OCI-LY1 (cell line): ENCODE results near the gene PRKCE.

Experiments
- H2AFZ ChIP-seq: fragments of 200-600 bp; sonication (generic), shearing (Covaris generic); 2 replicates; pipeline ENCODE4 v1.6.0; 2014; ENCODE audit warnings: antibody characterized with exemption, mild to moderate bottlenecking, low read length
- H3F3A ChIP-seq: fragments of 200-600 bp; sonication (generic), shearing (Covaris generic); 2 replicates; pipeline ENCODE4 v1.6.0; 2014; ENCODE audit warnings: mild to moderate bottlenecking, antibody characterized with exemption, low read length, moderate library complexity; ENCODE audit not compliant: insufficient read depth
- H3K27ac ChIP-seq: fragments of 200-600 bp; sonication (generic); 2 replicates; pipeline ENCODE4 v1.5.1; 2014; ENCODE audit warnings: low read length, mixed run types, mild to moderate bottlenecking, low read depth; ENCODE audit not compliant: poor library complexity, severe bottlenecking
- H3K27me3 ChIP-seq: fragments of 200-600 bp; sonication (generic); 2 replicates; pipeline ENCODE4 v1.6.0; 2014; ENCODE audit warnings: antibody characterized with exemption, mild to moderate bottlenecking, low read length, moderate library complexity; ENCODE audit not compliant: insufficient read depth
- H3K36me3 ChIP-seq: fragments of 200-600 bp; sonication (generic); 2 replicates; pipeline ENCODE4 v1.6.1; 2014; ENCODE audit warnings: mild to moderate bottlenecking, antibody characterized with exemption, low read length, moderate library complexity, mixed read lengths; ENCODE audit not compliant: insufficient read depth
- H3K4me1 ChIP-seq: fragments of 200-600 bp; sonication (generic); 2 replicates; pipeline ENCODE4 v1.5.1; 2014; ENCODE audit warnings: mild to moderate bottlenecking, low read length, moderate library complexity; ENCODE audit not compliant: insufficient read depth, severe bottlenecking
- H3K4me2 ChIP-seq: fragments of 200-600 bp; sonication (generic), shearing (Covaris generic); 2 replicates; pipeline ENCODE4 v1.6.1; 2014; ENCODE audit warnings: low read length
- H3K4me3 ChIP-seq: fragments of 200-600 bp; sonication (generic); 2 replicates; pipeline ENCODE4 v1.5.1; 2014; ENCODE audit warnings: low read length, low read depth, mild to moderate bottlenecking, mixed read lengths; ENCODE audit not compliant: poor library complexity, severe bottlenecking
- H3K79me2 ChIP-seq: fragments of 200-600 bp; shearing (Covaris generic); 2 replicates; pipeline ENCODE4 v1.6.1; 2016; ENCODE audit warnings: mixed run types, low read length, mixed read lengths; ENCODE audit not compliant: insufficient read depth
- H3K9ac ChIP-seq: fragments of 200-600 bp; sonication (generic), shearing (Covaris generic); 2 replicates; pipeline ENCODE4 v1.6.1; 2014; ENCODE audit warnings: mild to moderate bottlenecking, low read length, mixed read lengths
- H3K9me2 ChIP-seq: fragments of 200-600 bp; sonication (generic), shearing (Covaris generic); 2 replicates; pipeline ENCODE4 v1.6.1; 2014; ENCODE audit warnings: low read depth, mild to moderate bottlenecking, low read length, mixed read lengths
- H3K9me3 ChIP-seq: fragments of 200-600 bp; shearing (Covaris generic); 2 replicates; pipeline ENCODE4 v1.6.1; 2014; ENCODE audit warnings: low read length, mixed read lengths
- H4K20me1 ChIP-seq: fragments of 200-600 bp; sonication (generic), shearing (Covaris generic); 2 replicates; pipeline ENCODE4 v1.6.0; 2016; ENCODE audit warnings: mild to moderate bottlenecking, low read length; ENCODE audit not compliant: insufficient read depth
- EZH2 ChIP-seq: fragments of 200-600 bp; sonication (generic), shearing (Covaris generic); IDR thresholded peaks from 2 replicates; pipeline ENCODE4 v1.8.0; 2017; ENCODE audit warnings: borderline replicate concordance, mixed run types, mild to moderate bottlenecking, antibody characterized with exemption, low read length, moderate library complexity, mixed read lengths
- TF ChIP-seq, protein P1 (sequence below): fragments of 200-600 bp; sonication (generic), shearing (Covaris generic); IDR thresholded peaks from 2 replicates; pipeline ENCODE4 v1.5.1; 2017; ENCODE audit warnings: mild to moderate bottlenecking, antibody characterized with exemption, low read length, moderate library complexity, mixed read lengths

The PRKCE gene

DNA sequence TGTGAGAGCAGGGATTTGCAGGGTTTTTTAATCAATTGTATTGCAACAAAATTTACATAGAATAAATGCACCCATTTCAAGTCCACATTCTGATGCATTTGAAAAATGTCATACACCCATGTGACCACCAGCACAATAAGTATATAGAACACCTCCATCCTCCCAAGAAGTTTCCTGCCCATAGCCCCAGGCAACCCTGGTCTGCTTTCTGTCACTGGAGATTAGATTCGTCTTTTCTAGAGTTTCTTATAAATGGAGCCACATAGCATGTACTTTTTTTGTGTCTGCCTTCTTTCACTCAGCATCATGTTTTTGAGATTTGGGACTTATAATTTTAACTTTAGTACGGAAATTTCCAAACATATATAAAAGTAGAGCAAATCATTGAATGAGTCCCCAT is 518.6 kb downstream of the PRKCE start:
- Histone ChIP-seq H4K20me1 (no peaks in the 10 kb centered on the region), H3K9ac (no peak overlapping the region), H3K79me2 (no peaks in the 10 kb centered on the region), H3F3A (no peaks in the 10 kb centered on the region), H2AFZ (no peak overlapping the region), H3K27me3 (no peaks in the 10 kb centered on the region), H3K9me3 (no peaks in the 10 kb centered on the region), H3K4me2 (no peak overlapping the region), H3K9me2 (no peaks in the 10 kb centered on the region), H3K36me3 (no peaks in the 10 kb centered on the region), H3K4me1 (no peaks in the 10 kb centered on the region), H3K4me3 (no peak overlapping the region), H3K27ac (no peak overlapping the region)
- no peak for TF ChIP-seq EZH2
- TF ChIP-seq, protein P1, sequence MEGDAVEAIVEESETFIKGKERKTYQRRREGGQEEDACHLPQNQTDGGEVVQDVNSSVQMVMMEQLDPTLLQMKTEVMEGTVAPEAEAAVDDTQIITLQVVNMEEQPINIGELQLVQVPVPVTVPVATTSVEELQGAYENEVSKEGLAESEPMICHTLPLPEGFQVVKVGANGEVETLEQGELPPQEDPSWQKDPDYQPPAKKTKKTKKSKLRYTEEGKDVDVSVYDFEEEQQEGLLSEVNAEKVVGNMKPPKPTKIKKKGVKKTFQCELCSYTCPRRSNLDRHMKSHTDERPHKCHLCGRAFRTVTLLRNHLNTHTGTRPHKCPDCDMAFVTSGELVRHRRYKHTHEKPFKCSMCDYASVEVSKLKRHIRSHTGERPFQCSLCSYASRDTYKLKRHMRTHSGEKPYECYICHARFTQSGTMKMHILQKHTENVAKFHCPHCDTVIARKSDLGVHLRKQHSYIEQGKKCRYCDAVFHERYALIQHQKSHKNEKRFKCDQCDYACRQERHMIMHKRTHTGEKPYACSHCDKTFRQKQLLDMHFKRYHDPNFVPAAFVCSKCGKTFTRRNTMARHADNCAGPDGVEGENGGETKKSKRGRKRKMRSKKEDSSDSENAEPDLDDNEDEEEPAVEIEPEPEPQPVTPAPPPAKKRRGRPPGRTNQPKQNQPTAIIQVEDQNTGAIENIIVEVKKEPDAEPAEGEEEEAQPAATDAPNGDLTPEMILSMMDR, result no peak

DNA sequence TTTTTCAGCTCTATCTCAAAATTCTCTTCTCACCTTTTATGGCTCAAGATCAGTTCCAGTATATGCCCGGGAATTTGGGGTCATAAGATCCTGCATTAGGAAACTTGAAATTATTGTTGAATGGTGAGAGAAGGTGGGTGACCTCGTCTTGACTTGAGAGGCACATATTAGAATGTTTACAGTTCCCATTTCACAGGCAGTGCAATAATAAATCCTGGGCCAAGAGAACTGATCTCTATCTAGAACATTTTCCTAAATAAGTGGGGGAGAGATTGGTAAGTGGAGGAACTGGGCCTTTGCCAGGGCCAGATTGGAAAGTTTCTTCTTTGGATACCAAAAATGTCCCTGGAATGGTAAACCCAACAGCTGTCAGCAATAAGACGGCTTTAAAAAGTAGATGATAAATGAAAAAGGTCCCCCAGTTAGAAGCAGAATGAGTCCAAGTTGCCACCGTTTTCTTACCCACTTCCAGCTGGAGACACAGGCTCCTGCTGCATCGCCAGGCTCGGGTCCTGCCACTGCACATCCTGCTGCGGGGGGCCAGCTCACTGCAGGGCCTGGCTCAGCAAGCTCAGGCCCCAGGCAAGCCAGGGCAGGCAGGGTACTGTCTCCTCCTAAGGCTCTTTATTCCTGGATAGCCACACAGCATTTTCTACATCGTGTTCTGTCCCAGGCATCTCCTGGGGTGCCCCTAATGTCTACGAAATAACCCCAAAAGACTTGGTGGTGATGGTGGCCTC is 519.3 kb downstream of the PRKCE start:
- no peaks in the 10 kb centered on the region for H4K20me1 ChIP-seq
- H3K4me2 ChIP-seq, result no peak overlapping the region
- H3K27me3 ChIP-seq, result no peaks in the 10 kb centered on the region
- no peaks in the 10 kb centered on the region for H3K36me3 ChIP-seq
- H3K9me3 ChIP-seq, result no peaks in the 10 kb centered on the region
- no peaks in the 10 kb centered on the region for H3K9me2 ChIP-seq
- no peaks in the 10 kb centered on the region for H3K4me1 ChIP-seq
- no peak overlapping the region for H3K4me3 ChIP-seq
- no peaks in the 10 kb centered on the region for H3F3A ChIP-seq
- no peak overlapping the region for H2AFZ ChIP-seq
- TF ChIP-seq, protein P1, result no peak
- no peak for TF ChIP-seq EZH2
- no peak overlapping the region for H3K9ac ChIP-seq
- H3K27ac ChIP-seq, result no peak overlapping the region
- no peaks in the 10 kb centered on the region for H3K79me2 ChIP-seq

- H3K9ac ChIP-seq, result no peak overlapping the region
- no peaks in the 10 kb centered on the region for H3K9me3 ChIP-seq
- no peak overlapping the region for H3K4me3 ChIP-seq
- H3K4me1 ChIP-seq, result no peaks in the 10 kb centered on the region
- no peaks in the 10 kb centered on the region for H3K36me3 ChIP-seq
- H3K4me2 ChIP-seq, result no peak overlapping the region
- H3K27me3 ChIP-seq, result no peaks in the 10 kb centered on the region
- H3K27ac ChIP-seq, result no peak overlapping the region
- no peaks in the 10 kb centered on the region for H4K20me1 ChIP-seq
- H3K79me2 ChIP-seq, result no peaks in the 10 kb centered on the region
- H3F3A ChIP-seq, result no peaks in the 10 kb centered on the region
- TF ChIP-seq, protein P1, result no peak
- TF ChIP-seq EZH2, result no peak
- no peaks in the 10 kb centered on the region for H3K9me2 ChIP-seq
- H2AFZ ChIP-seq, result no peak overlapping the region
Measured at GRCh38 chr2:46171411-46171953, 520.0 kb downstream of the PRKCE start.
